Omental fat pad (tissue), 4 donors: ENCODE measurements around the gene ABCC6. TPM values are rescaled to one million over a fixed set of nuclear protein-coding genes. Genes with fewer than 3 reads are reported as not detected.

Experiments used
- ATAC-seq: fragments of 150-250 bp; one replicate; pipeline ENCODE4 v1.9.1; 2016; ENCODE audit warnings: mild to moderate bottlenecking, moderate library complexity; ENCODE audit not compliant: low FRiP score
- DNase-seq: peaks from one replicate; pipeline ENCODE4 v3.0.0-alpha.2; 2019; ENCODE audit warnings: low spot score
- CTCF ChIP-seq, 3 donors: fragments of 450-650 bp; IDR thresholded peaks; one replicate each; pipeline ENCODE4 v1.5.1; 2016 to 2017; ENCODE audit warnings: antibody characterized with exemption in 3 of 3, mild to moderate bottlenecking in 3 of 3, moderate library complexity in 2 of 3
- total RNA-seq, 4 donors: library from RNA; depleted of rRNA; stranded (reverse); fragments of >200 nt; gene quantifications; one replicate each; pipeline ENCODE4 v1.1.0, GENCODE V29; 2016

The ABCC6 gene
- total RNA-seq, 4 donors from 2014 or later, result 2.2 to 9.9 (median 3.8) TPM

GRCh38 chr16:16178455-16179162 lies 44.7 kb downstream of the ABCC6 start:
- ATAC-seq (no peak), DNase-seq (no peak)
- TF ChIP-seq CTCF (IDR thresholded peaks at IDR 0.05), result no peak

GRCh38 chr16:16176328-16176727 lies 47.0 kb downstream of the ABCC6 start:
- no peak for ATAC-seq
- DNase-seq, result no peak
- no peak for TF ChIP-seq CTCF (IDR thresholded peaks at IDR 0.05)

DNA sequence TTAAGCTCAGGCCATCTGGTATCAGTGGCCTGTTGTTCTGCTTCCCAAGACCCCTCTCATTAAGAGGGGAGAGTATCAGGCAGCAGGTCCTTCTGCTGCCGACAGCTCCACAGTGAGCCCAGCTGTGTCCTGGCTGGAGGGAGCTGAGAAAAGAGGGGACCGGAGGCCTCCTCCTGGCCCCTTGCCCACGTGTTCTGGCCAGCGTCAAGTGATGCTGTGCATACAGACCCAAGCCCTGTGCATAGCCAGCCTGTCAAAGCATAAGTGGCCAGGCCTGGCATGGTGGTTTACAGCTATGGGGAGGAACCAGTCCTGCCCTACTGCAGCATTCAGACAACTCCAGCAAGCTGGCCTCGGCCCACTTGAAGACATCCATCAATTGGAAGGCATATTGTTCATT lies 48.0 kb downstream of the ABCC6 start:
- no peak for TF ChIP-seq CTCF (IDR thresholded peaks at IDR 0.05)
- ATAC-seq, result no peak
- no peak for DNase-seq

GRCh38 chr16:16172991-16173390 lies 50.3 kb downstream of the ABCC6 start:
- TF ChIP-seq CTCF (IDR thresholded peaks at IDR 0.05), result no peak
- DNase-seq (no peak), ATAC-seq (no peak)

GRCh38 chr16:16171332-16171919 lies 51.9 kb downstream of the ABCC6 start:
- no peak for TF ChIP-seq CTCF (IDR thresholded peaks at IDR 0.05)

DNA sequence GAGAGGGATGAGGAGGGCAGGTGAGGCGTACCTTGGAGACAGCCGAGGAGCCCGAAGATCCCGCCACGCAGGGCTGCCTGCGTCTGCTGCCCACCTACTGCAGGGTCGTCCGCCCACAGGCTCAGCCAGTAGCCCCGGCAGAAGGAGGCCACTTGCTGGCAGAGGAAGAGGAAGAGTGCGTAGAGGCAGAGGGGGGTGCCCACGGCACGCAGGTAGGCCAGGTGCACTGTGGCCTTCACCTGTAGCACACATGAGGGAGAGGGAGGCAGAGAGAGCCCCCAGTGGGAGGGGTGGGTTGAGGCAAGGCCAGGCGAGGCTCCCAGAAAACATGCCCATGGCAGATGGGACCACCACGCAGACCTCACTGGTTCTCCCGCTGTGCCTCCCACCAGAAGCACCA lies 53.7 kb downstream of the ABCC6 start:
- ATAC-seq (no peak), DNase-seq (no peak)
- TF ChIP-seq CTCF (IDR thresholded peaks at IDR 0.05), result no peak

More at GRCh38 chr16:16171332-16171919, 51.9 kb downstream of the ABCC6 start:
- DNase-seq, result no peak
- ATAC-seq, result no peak

GRCh38 chr16:16168431-16168830 lies 54.9 kb downstream of the ABCC6 start:
- ATAC-seq (no peak), DNase-seq (no peak)
- no peak for TF ChIP-seq CTCF (IDR thresholded peaks at IDR 0.05)
